HFFc6 (cell line): ENCODE measurements around the gene CHST12. TPM values are rescaled to one million over a fixed set of nuclear protein-coding genes. Genes with fewer than 3 reads are reported as not detected.
"Not testable (repeated sequence)": the region's sequence is repeated elsewhere in the genome, so short reads cannot be mapped to it uniquely, and the experiment has no call there.

Experiments
- DNase-seq: peaks from one replicate; pipeline ENCODE4 v3.0.0-alpha.2; 2018
- H3K27ac Mint-ChIP-seq: 2 replicates; pipeline ENCODE4 v1.8.0; 2020; ENCODE audit warnings: mild to moderate bottlenecking, mixed read lengths
- H3K27me3 Mint-ChIP-seq: 2 replicates; pipeline ENCODE4 v1.8.0; 2021; ENCODE audit warnings: mild to moderate bottlenecking, moderate library complexity, mixed read lengths; ENCODE audit not compliant: insufficient read depth
- H3K36me3 Mint-ChIP-seq: 2 replicates; pipeline ENCODE4 v1.8.0; 2021; ENCODE audit warnings: low read depth, mixed read lengths
- H3K4me1 Mint-ChIP-seq: 2 replicates; pipeline ENCODE4 v1.8.0; 2020; ENCODE audit warnings: low read depth, mixed read lengths
- H3K4me3 Mint-ChIP-seq: 2 replicates; pipeline ENCODE4 v1.8.0; 2020; ENCODE audit warnings: mild to moderate bottlenecking, moderate library complexity, mixed read lengths
- H3K9me3 Mint-ChIP-seq: 2 replicates; pipeline ENCODE4 v1.8.0; 2020; ENCODE audit warnings: mild to moderate bottlenecking, mixed read lengths
- CTCF ChIP-seq: fragments of 200-600 bp; sonication (generic); IDR thresholded peaks from 2 replicates; pipeline ENCODE4 v1.5.0; 2021; ENCODE audit warnings: antibody characterized with exemption, mild to moderate bottlenecking
- total RNA-seq, 6 experiments: library from RNA; stranded (reverse); fragmentation: NEBNext Ultra II Directional; extraction: Animal tissue kit (Norgen Biotek cat#: 25700); gene quantifications; 2 replicates in 1 of 6; 3 replicates in 5 of 6; pipeline ENCODE4 v1.2.3, GENCODE V29; 2021

The CHST12 gene
- total RNA-seq, 6 experiments from 2014 or later: 25.7 to 31.4 (median 27.2) TPM

GRCh38 chr7:2462731-2463130 lies 59.3 kb downstream of the CHST12 start:
- DNase-seq: no peak
- no peaks in the 10 kb centered on the region for H3K9me3 Mint-ChIP-seq
- peaks cover 13% of the 10 kb centered on the region for H3K4me1 Mint-ChIP-seq
- H3K4me3 Mint-ChIP-seq: no peak overlapping the region
- H3K27ac Mint-ChIP-seq: no peak overlapping the region
- TF ChIP-seq CTCF: no peak
- H3K27me3 Mint-ChIP-seq: peaks cover 14% of the 10 kb centered on the region
- no peaks in the 10 kb centered on the region for H3K36me3 Mint-ChIP-seq

GRCh38 chr7:2465928-2466327 lies 62.5 kb downstream of the CHST12 start:
- Mint-ChIP-seq H3K9me3 (no peaks in the 10 kb centered on the region), H3K27me3 (peaks cover 18% of the 10 kb centered on the region), H3K4me3 (no peak overlapping the region), H3K36me3 (no peaks in the 10 kb centered on the region), H3K4me1 (peaks cover 7% of the 10 kb centered on the region), H3K27ac (no peak overlapping the region)
- no peak for TF ChIP-seq CTCF
- DNase-seq: no peak

GRCh38 chr7:2466675-2467074 lies 63.3 kb downstream of the CHST12 start:
- H3K27me3 Mint-ChIP-seq: peaks cover 18% of the 10 kb centered on the region

GRCh38 chr7:2468227-2468626 lies 64.8 kb downstream of the CHST12 start:
- Mint-ChIP-seq H3K4me3 (no peak overlapping the region), H3K36me3 (no peaks in the 10 kb centered on the region), H3K9me3 (no peaks in the 10 kb centered on the region), H3K27ac (no peak overlapping the region), H3K27me3 (peaks cover 18% of the 10 kb centered on the region), H3K4me1 (peaks cover 9% of the 10 kb centered on the region)
- no peak for DNase-seq
- TF ChIP-seq CTCF: no peak

More at GRCh38 chr7:2466675-2467074, 63.3 kb downstream of the CHST12 start:
- Mint-ChIP-seq H3K27ac (no peak overlapping the region), H3K4me3 (no peak overlapping the region), H3K9me3 (no peaks in the 10 kb centered on the region), H3K4me1 (peaks cover 9% of the 10 kb centered on the region), H3K36me3 (no peaks in the 10 kb centered on the region)
- no peak for DNase-seq
- TF ChIP-seq CTCF: no peak

GRCh38 chr7:2469460-2470203 lies 66.2 kb downstream of the CHST12 start:
- DNase-seq, H3K36me3 Mint-ChIP-seq, H3K4me3 Mint-ChIP-seq, H3K27ac Mint-ChIP-seq, H3K9me3 Mint-ChIP-seq, H3K4me1 Mint-ChIP-seq: not testable (repeated sequence)
- peaks cover 14% of the 10 kb centered on the region for H3K27me3 Mint-ChIP-seq

- no peaks in the 10 kb centered on the region for H3K9me3 Mint-ChIP-seq
- H3K4me3 Mint-ChIP-seq: no peak overlapping the region
- no peaks in the 10 kb centered on the region for H3K36me3 Mint-ChIP-seq
- no peak for TF ChIP-seq CTCF
- no peak overlapping the region for H3K27ac Mint-ChIP-seq
- peaks cover 9% of the 10 kb centered on the region for H3K4me1 Mint-ChIP-seq
- no peak for DNase-seq
- H3K27me3 Mint-ChIP-seq: peaks cover 14% of the 10 kb centered on the region
Observed at GRCh38 chr7:2470204-2471021, 67.0 kb downstream of the CHST12 start.
